GM18951 (cell line): ENCODE data around the gene TSPAN11.

Experiments used
- POLR2A ChIP-seq: IDR thresholded peaks from 4 replicates; pipeline ENCODE4 v1.6.1; 2011; ENCODE audit warnings: mild to moderate bottlenecking; ENCODE audit not compliant: insufficient read length, insufficient read depth; ENCODE audit errors: extremely low read depth
- in situ Hi-C: fragments of 300-500 bp; cut with MboI; formaldehyde crosslinking; loops from one replicate; pipeline ENCODE4 v1.12.0; 2022; ENCODE audit warnings: low sequenced_read_pairs, mixed read lengths, inconsistent platforms; ENCODE audit not compliant: unreplicated experiment

Gene TSPAN11

DNA sequence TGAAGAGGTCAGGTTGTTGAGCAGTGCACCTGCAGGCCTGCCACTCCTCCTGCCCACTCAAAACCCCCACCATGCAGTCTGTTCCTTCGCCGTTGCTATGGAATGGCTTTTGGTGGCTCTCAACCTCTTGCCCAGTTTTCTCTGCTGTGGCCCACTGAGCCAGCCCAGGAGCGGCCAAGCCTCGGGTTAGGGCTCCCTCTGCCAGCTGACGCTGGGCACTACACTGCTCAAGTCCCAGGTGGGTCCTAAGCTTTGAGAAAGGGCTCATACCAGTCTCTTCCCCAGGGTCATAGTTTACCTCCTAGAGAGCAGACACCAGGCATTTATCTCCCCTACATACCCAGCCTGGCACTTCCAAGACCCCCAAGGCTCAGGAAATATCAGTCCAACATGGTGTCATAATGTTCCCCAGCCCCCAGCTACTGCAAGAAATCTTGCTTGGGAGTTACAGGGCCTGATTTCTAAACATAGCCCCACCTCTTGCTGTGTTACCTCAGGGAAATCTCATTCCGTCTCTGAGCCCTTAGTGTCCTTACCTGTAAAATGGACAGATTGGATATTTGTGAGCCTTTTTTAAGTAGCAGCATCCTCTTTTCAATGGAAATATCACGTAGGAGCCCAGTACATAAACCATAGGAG lies 59.4 kb downstream of the TSPAN11 start:
- no peak for TF ChIP-seq POLR2A
- in situ Hi-C loops: no loop called here

GRCh38 chr12:30988086-30988485 lies 61.5 kb downstream of the TSPAN11 start:
- in situ Hi-C loops: no loop called here
- no peak for TF ChIP-seq POLR2A

DNA sequence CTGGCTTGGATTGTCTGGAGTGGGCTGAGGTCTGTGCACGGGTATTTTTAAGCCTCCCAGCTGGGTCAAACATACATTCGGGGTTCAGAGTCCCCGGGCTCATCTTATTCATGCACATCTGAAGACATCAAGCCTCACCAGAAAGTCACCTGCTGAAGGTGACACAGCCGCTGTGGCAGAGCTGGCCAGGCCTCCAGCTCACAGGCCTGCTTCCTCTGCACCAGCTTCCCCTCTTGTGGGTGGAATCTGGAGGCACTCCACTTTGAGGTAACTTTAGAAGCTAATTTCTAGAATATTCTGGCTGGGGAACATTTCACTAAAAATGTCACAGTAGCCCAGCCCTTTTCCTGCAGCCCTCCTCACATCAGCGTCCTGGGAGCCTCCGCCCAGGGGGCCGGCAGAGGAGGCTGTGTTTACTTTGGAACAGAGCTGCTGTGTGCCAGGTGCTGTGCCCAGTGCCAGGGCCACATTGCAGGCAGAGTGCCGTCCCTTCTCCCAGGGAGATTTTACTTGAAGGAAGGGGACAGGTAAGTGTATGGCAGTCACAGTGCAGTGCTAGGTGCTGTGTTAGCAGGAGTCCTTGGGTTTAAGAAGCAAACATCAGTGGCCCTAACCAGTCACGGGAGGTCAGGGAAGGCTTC lies 62.2 kb downstream of the TSPAN11 start:
- in situ Hi-C loops: no loop called here

DNA sequence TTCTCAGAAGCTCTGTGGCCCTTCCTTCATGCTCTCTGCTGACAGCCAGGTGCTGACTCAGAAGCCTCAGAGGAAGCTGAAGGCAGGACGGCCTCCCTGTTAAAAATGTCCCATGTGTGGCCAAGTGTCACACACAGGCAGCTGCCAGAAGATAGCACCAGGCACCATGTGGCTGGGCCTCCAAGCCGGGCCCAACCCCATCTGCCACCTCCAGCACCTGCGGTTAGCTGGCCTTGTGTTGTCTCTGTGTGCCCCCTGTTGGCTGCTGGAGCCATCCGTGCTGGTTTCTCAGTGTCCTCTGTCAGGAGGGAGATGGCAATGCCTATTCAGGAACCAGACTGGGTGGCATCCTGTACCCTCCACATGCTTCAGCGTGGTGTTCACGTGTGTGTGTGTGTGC lies 63.2 kb downstream of the TSPAN11 start:
- in situ Hi-C loops: no loop called here
- no peak for TF ChIP-seq POLR2A

More for the DNA sequence above, 62.2 kb downstream of the TSPAN11 start:
- no peak for TF ChIP-seq POLR2A

DNA sequence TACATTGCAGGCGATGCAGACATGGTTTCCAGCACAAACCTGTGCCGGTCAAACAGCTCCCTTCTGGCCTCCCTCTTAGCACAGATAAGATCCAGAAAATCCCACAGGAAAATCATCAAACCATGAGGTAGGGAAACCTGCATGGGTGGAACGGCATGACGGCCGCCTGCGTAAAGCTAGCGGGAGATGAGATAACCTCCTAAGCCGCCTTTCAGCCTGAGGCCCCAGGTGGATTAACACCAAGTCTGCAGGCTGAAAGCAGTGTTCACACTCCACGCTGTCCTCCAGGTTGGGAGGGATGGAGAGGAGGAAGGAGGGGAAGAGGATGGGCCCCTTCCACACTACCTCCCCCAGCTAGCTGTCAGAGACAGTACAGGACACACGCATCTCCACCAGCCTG lies 63.8 kb downstream of the TSPAN11 start:
- TF ChIP-seq POLR2A: no peak
- in situ Hi-C loops: no loop called here

- in situ Hi-C loops: no loop called here
- TF ChIP-seq POLR2A: no peak
Observed at GRCh38 chr12:30990776-30991175, 64.2 kb downstream of the TSPAN11 start.

DNA sequence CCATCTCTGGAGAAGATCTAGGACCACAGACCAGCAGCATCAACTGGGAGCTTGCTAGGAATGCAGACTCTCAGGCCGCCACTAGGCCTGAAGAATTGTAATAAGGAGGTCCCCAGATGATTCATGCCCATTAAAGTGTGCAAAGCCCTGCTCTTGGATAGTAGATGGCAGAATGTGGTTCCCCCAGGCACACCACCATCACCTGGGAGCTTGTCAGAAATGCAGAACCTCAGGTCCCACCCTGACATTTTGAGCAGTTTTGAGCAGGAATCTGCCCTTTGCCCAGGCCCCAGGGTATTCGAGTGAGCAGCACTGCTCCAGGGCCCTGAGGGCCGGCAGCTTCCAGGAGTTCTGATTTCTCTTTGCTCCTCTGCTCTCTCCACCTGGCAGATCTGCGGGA lies 64.9 kb downstream of the TSPAN11 start:
- in situ Hi-C loops: no loop called here

DNA sequence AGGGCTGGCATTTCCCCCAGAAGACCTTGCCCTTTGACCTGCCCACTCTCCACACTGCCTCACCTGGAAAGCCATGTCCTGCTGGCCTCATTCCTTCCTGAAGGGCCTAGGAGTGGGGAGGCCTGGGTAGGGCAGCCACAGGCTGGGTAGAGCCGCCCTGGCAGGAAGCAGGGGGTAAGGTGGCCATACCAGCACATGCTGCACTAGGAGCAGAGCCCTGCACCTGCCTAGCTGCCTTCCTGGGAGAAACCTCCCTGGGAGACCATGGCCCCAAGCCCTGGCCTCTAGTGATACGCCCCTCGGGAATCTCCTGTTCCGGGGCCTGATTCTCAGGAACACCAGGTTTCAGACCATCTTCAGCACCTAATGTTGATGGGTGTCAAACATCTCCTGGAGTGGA lies 65.8 kb downstream of the TSPAN11 start:
- no peak for TF ChIP-seq POLR2A
- in situ Hi-C loops: no loop called here

More for the DNA sequence above, 64.9 kb downstream of the TSPAN11 start:
- TF ChIP-seq POLR2A: no peak

DNA sequence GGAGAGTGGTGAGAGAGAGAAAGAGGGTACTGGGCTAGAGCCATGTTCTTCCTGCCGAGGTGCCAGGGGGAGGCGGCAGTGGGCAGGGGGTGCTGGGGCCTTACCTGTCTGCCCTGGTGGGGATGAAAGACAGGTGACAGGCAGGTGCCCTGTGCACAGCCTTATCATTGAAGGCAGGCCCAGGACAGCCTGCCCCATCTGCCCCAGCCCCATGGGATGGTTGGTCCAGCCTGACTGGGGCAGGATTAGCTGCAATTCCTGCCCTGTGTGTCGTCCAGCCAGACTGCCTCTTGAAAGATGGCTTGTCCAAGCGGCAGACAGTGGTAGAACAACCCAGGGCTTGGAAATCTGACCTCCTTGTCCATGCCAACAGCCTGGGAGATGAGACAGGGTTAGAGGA lies 67.2 kb downstream of the TSPAN11 start:
- no peak for TF ChIP-seq POLR2A
- in situ Hi-C loops: no loop called here

GRCh38 chr12:30994274-30994673 lies 67.7 kb downstream of the TSPAN11 start:
- in situ Hi-C loops: no loop called here
- TF ChIP-seq POLR2A: no peak

DNA sequence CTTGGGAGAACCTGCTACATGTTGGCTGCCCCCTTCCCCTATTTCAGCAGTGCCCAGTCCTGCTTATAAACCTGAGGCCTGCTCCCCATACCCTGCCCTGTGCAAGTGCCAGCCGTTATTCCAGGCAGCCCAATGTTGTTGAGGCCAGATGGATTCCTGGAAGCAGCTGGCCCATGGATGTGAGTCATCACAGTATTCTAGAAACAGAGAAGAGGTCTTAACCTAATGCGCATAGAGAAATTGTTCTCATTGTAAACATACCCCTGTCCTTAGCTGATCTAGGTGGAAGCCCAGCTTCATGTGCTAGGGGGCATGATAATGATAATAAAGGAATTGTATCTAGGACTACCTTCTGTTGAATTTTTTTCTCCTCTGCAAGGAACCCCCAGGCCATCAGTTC lies 69.7 kb downstream of the TSPAN11 start:
- no peak for TF ChIP-seq POLR2A
- in situ Hi-C loops: no loop called here

DNA sequence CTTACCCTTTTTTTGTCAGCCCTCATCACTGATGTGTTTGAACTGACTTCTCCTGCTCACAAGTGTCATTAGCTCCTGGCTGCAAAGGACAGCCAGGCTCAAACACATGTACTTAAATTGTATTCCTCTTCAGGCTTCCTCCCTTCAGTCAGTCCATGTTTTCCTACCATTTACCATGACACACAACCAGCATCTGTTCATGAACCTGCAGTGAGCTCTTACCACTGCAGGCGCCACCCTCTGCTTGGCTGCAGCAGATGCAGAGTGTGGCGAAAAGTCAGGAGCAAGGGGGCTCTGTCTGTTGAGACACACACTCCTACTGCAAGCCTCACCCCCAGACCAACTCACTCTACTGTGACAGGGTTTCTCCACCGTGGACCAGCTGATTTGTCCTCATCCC lies 70.2 kb downstream of the TSPAN11 start:
- in situ Hi-C loops: no loop called here
- no peak for TF ChIP-seq POLR2A

DNA sequence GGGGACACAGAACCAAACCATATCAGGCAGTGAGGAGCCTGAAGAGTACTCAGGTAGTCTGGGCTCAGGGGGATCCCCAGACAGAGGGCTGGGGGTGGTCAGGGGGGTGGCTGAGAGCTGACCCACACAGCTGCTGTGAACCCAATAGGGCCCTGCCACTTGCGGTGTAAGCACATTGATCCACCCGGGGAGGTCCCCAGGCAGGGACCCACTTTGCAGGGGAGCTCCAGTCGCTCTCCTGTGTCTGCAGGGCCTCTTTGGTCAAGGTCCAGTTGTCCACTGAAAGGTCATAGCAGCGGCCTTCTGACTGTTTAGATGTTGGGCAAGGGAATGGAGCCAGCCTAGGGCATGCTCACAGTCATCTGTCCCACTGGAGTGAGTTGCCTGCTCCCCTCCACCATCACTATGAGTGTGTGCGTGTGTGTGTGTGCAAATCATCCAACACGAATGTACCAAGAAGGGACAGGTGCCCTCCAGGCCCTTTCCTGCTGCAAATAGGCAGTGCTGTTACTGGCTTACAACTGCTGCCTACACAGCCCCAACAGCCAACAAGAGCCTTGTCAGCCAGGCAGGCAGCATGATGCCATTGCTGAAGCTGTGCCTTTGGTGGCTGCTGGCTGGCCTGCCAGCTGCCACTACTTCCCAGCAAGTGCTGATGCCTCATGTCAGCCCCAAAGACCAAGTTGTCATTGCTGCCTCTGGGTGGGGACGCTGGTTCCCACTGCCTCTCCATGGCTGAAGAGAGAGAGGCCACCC lies 71.3 kb downstream of the TSPAN11 start:
- in situ Hi-C loops: no loop called here
- TF ChIP-seq POLR2A: no peak

DNA sequence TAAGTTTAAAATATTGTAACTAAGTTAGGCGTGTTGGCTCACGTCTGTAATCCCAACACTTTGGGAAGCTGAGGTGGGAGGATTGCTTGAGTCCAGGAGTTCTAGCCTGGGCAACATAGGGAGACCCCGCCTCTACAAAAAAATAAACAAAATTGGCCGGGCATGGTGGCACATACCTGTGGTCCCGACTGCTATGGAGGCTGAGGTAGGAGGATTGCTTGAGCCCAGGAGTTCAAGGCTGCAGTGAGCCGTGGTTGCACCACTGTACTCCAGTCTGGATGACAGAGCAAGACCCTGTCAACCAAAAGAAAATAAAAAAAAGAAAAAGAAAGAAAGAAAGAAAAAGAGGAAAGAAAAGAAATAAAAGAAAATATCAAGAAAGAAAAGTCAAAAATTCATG lies 72.5 kb downstream of the TSPAN11 start:
- no peak for TF ChIP-seq POLR2A
- in situ Hi-C loops: no loop called here
